Mesendoderm (in vitro differentiated cells): ENCODE measurements around the gene TRIM4.
"Not testable (repeated sequence)": the region's sequence is repeated elsewhere in the genome, so short reads cannot be mapped to it uniquely, and the experiment has no call there.

Experiments used
- DNase-seq: peaks from one replicate; pipeline ENCODE4 v3.0.0; 2013
- H2AK5ac ChIP-seq: 2 replicates; pipeline ENCODE4 v1.6.1; 2013; ENCODE audit warnings: low read length, inconsistent platforms
- H2BK120ac ChIP-seq: 2 replicates; pipeline ENCODE4 v1.6.1; 2013; ENCODE audit warnings: low read depth, mild to moderate bottlenecking, low read length, moderate library complexity, mixed read lengths
- H2BK15ac ChIP-seq: replicated peaks from 2 replicates; pipeline ENCODE4 v1.6.1; 2013; ENCODE audit warnings: low read depth, mild to moderate bottlenecking, moderate library complexity
- H2BK5ac ChIP-seq: 2 replicates; pipeline ENCODE4 v1.6.1; 2013; ENCODE audit warnings: low read length, inconsistent platforms
- H3K18ac ChIP-seq: 2 replicates; pipeline ENCODE4 v1.6.1; 2013; ENCODE audit warnings: mild to moderate bottlenecking, low read length, mixed read lengths
- H3K23ac ChIP-seq: one replicate; pipeline ENCODE4 v1.6.1; 2013; ENCODE audit warnings: low read length
- H3K27ac ChIP-seq: 2 replicates; pipeline ENCODE4 v1.5.1; 2013; ENCODE audit warnings: low read depth, mild to moderate bottlenecking, inconsistent platforms, low read length, moderate library complexity
- H3K27me3 ChIP-seq: 2 replicates; pipeline ENCODE4 v1.6.1; 2013; ENCODE audit warnings: low read length, control low read depth, mild to moderate bottlenecking, inconsistent platforms; ENCODE audit not compliant: insufficient read depth, poor library complexity
- H3K36me3 ChIP-seq: 2 replicates; pipeline ENCODE4 v1.6.1; 2013; ENCODE audit warnings: low read length, inconsistent platforms; ENCODE audit not compliant: control insufficient read depth, insufficient read depth
- H3K4ac ChIP-seq: one replicate; pipeline ENCODE4 v1.6.1; 2013; ENCODE audit warnings: low read depth, mild to moderate bottlenecking, low read length, moderate library complexity
- H3K4me1 ChIP-seq: 2 replicates; pipeline ENCODE4 v1.6.1; 2013; ENCODE audit warnings: low read depth, low read length, inconsistent platforms; ENCODE audit not compliant: control insufficient read depth
- H3K4me2 ChIP-seq: 2 replicates; pipeline ENCODE4 v1.6.1; 2013; ENCODE audit warnings: low read length
- H3K4me3 ChIP-seq: 2 replicates; pipeline ENCODE4 v1.5.1; 2013; ENCODE audit warnings: mild to moderate bottlenecking, low read length
- H3K56ac ChIP-seq: one replicate; pipeline ENCODE4 v1.6.1; 2013; ENCODE audit warnings: low read length
- H3K79me1 ChIP-seq: 2 replicates; pipeline ENCODE4 v1.6.1; 2013; ENCODE audit warnings: low read length, inconsistent platforms
- H3K79me2 ChIP-seq: 2 replicates; pipeline ENCODE4 v1.6.1; 2013; ENCODE audit warnings: mild to moderate bottlenecking, low read length; ENCODE audit not compliant: control insufficient read depth, insufficient read depth
- H3K9ac ChIP-seq: 2 replicates; pipeline ENCODE4 v1.6.1; 2013; ENCODE audit warnings: low read length, inconsistent platforms
- H4K5ac ChIP-seq: one replicate; pipeline ENCODE4 v1.6.1; 2013; ENCODE audit warnings: low read length
- H4K8ac ChIP-seq: one replicate; pipeline ENCODE4 v1.6.1; 2013; ENCODE audit warnings: low read depth, mild to moderate bottlenecking, control low read depth, low read length, moderate library complexity
- WGBS: extraction: QIAGEN DNeasy Blood & Tissue Kit; methylation state at CpG from one replicate; pipeline ENCODE4 v1.1.7; 2013; ENCODE audit warnings: low lambda C conversion rate, missing lambda C conversion rate; ENCODE audit not compliant: insufficient coverage; ENCODE audit errors: extremely low coverage; 5-methylcytosine and 5-hydroxymethylcytosine counted together

Gene TRIM4

DNA sequence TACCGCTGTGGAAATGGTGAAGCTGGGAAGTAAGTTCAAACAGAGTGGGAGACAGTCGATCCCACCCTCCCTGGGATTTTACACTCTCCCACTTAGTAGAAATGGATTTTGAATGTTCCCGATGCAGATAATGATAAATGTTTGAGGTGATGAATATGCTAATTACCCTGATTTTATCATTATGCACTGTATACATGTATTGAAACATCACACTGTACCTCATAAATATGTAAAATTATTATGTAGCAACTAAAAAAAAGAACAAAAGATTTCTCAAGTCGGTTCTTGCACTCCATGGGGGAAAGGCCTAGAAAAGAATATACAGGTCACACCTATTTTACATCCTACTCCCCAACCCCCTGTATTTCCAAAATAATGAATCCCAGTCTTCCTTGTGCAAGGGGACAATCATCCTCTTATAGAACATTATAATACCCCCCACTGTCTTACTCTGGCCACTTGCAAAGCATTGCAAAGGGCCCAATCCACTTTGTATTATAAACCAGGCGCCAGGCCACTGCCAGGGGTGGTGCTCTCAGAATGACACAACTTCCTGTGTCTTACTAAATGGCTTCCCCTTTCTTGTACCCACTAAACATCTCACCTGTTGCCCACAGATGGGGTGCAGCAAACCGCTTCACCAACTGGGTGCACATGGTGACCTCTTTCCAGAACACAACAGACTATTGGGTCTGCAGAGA, 21.9 kb downstream of the TRIM4 start:
- WGBS, result no CpG with 5 or more reads among the region's 6 CpGs
- H3K27ac ChIP-seq, result no peak overlapping the region
- H3K27me3 ChIP-seq, result no peaks in the 10 kb centered on the region
- H3K36me3 ChIP-seq, result no peaks in the 10 kb centered on the region
- H3K4me3 ChIP-seq, result no peak overlapping the region
- no peaks in the 10 kb centered on the region for H3K79me2 ChIP-seq
- H4K8ac ChIP-seq, result no peak overlapping the region
- H3K9ac ChIP-seq, result no peak overlapping the region
- H3K23ac ChIP-seq, result no peak overlapping the region
- H3K18ac ChIP-seq, result no peak overlapping the region
- no peaks in the 10 kb centered on the region for H3K4me1 ChIP-seq
- H2BK5ac ChIP-seq, result no peak overlapping the region
- no peak overlapping the region for H2BK120ac ChIP-seq
- H3K4me2 ChIP-seq, result no peak overlapping the region
- H3K4ac ChIP-seq, result no peak overlapping the region
- H4K5ac ChIP-seq, result no peak overlapping the region
- no peak overlapping the region for H2AK5ac ChIP-seq
- H2BK15ac ChIP-seq, result no peak overlapping the region
- H3K56ac ChIP-seq, result no peak overlapping the region
- no peaks in the 10 kb centered on the region for H3K79me1 ChIP-seq
- DNase-seq, result no peak

- H2AK5ac ChIP-seq, result no peak overlapping the region
- H3K27me3 ChIP-seq, result no peaks in the 10 kb centered on the region
- H3K4me3 ChIP-seq, result no peak overlapping the region
- no peak for DNase-seq
- H2BK15ac ChIP-seq, result no peak overlapping the region
- H3K23ac ChIP-seq, result no peak overlapping the region
- H3K4me2 ChIP-seq, result no peak overlapping the region
- no peak overlapping the region for H2BK5ac ChIP-seq
- H3K56ac ChIP-seq, result no peak overlapping the region
- H3K79me2 ChIP-seq, result no peaks in the 10 kb centered on the region
- H4K5ac ChIP-seq, result no peak overlapping the region
- H3K18ac ChIP-seq, result no peak overlapping the region
- no peaks in the 10 kb centered on the region for H3K4me1 ChIP-seq
- H3K27ac ChIP-seq, result no peak overlapping the region
- H3K9ac ChIP-seq, result no peak overlapping the region
- H4K8ac ChIP-seq, result no peak overlapping the region
- no peak overlapping the region for H3K4ac ChIP-seq
- H3K36me3 ChIP-seq, result no peaks in the 10 kb centered on the region
- no peak overlapping the region for H2BK120ac ChIP-seq
- no peaks in the 10 kb centered on the region for H3K79me1 ChIP-seq
Observed at GRCh38 chr7:99894738-99895137, 24.6 kb downstream of the TRIM4 start.

- H4K5ac ChIP-seq, result no peak overlapping the region
- no peak overlapping the region for H3K4me2 ChIP-seq
- DNase-seq, result no peak
- no peak overlapping the region for H2BK120ac ChIP-seq
- no peak overlapping the region for H2BK5ac ChIP-seq
- no peaks in the 10 kb centered on the region for H3K4me1 ChIP-seq
- H3K79me1 ChIP-seq, result no peaks in the 10 kb centered on the region
- no peak overlapping the region for H3K18ac ChIP-seq
- no peak overlapping the region for H3K4me3 ChIP-seq
- H3K27me3 ChIP-seq, result no peaks in the 10 kb centered on the region
- no peak overlapping the region for H3K9ac ChIP-seq
- no peak overlapping the region for H3K56ac ChIP-seq
- no peak overlapping the region for H3K27ac ChIP-seq
- H3K4ac ChIP-seq, result no peak overlapping the region
- H3K23ac ChIP-seq, result no peak overlapping the region
- H3K36me3 ChIP-seq, result no peaks in the 10 kb centered on the region
- no CpG with 5 or more reads among the region's 5 CpGs for WGBS
- no peak overlapping the region for H4K8ac ChIP-seq
- no peak overlapping the region for H2BK15ac ChIP-seq
- H3K79me2 ChIP-seq, result no peaks in the 10 kb centered on the region
- no peak overlapping the region for H2AK5ac ChIP-seq
Observed at GRCh38 chr7:99893280-99893679, 26.1 kb downstream of the TRIM4 start.

- not testable (repeated sequence) for H4K8ac ChIP-seq, H3K4me3 ChIP-seq, H3K4ac ChIP-seq, H3K36me3 ChIP-seq, H3K27ac ChIP-seq, H3K56ac ChIP-seq, H3K79me1 ChIP-seq, H3K18ac ChIP-seq, H2BK5ac ChIP-seq, H3K4me1 ChIP-seq, H3K23ac ChIP-seq, H2BK120ac ChIP-seq, H3K4me2 ChIP-seq, H3K9ac ChIP-seq, DNase-seq, H2AK5ac ChIP-seq, H3K27me3 ChIP-seq, H4K5ac ChIP-seq, H2BK15ac ChIP-seq, H3K79me2 ChIP-seq
- no CpG with 5 or more reads among the region's 2 CpGs for whole genome bisulfite sequencing
Observed at GRCh38 chr7:99890348-99890747, 29.0 kb downstream of the TRIM4 start.

GRCh38 chr7:99888366-99888765, 31.0 kb downstream of the TRIM4 start:
- not testable (repeated sequence) for H2BK15ac ChIP-seq, H3K18ac ChIP-seq, H3K27ac ChIP-seq, H3K9ac ChIP-seq, DNase-seq, H3K56ac ChIP-seq, H3K4me1 ChIP-seq, H4K8ac ChIP-seq, H3K23ac ChIP-seq, H3K4ac ChIP-seq, H3K4me3 ChIP-seq, H3K79me1 ChIP-seq, H3K4me2 ChIP-seq, H3K79me2 ChIP-seq, H3K36me3 ChIP-seq, H3K27me3 ChIP-seq, H2AK5ac ChIP-seq, H4K5ac ChIP-seq, H2BK5ac ChIP-seq, H2BK120ac ChIP-seq
- no CpG with 5 or more reads among the region's 29 CpGs for WGBS

DNA sequence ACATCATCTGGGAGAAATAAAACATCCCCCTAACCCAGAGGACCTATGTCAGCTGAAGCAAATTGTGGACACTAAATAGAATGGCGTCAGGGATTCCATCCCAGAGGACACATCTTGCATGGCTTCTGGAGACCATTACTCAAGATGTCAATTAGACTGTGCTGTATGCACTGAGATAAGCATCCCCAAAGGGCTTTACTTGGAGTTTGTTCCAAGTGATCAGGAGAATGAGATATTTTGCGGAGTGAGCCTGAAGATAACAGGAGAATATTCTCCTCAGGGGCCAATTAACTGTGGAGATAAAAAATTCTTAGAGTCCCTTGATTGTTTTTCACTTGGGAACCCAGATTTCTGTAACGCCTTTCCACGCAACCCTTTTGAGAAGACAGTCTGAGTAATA, 38.0 kb downstream of the TRIM4 start:
- no peak overlapping the region for H4K8ac ChIP-seq
- no peaks in the 10 kb centered on the region for H3K79me1 ChIP-seq
- no peaks in the 10 kb centered on the region for H3K36me3 ChIP-seq
- H3K79me2 ChIP-seq, result no peaks in the 10 kb centered on the region
- WGBS, result no CpG with 5 or more reads among the region's 4 CpGs
- no peak overlapping the region for H3K18ac ChIP-seq
- no peaks in the 10 kb centered on the region for H3K4me1 ChIP-seq
- no peak overlapping the region for H3K23ac ChIP-seq
- H3K56ac ChIP-seq, result no peak overlapping the region
- no peak overlapping the region for H2BK5ac ChIP-seq
- no peaks in the 10 kb centered on the region for H3K27me3 ChIP-seq
- no peak overlapping the region for H2AK5ac ChIP-seq
- H4K5ac ChIP-seq, result no peak overlapping the region
- no peak for DNase-seq
- H3K4me3 ChIP-seq, result no peak overlapping the region
- H3K4me2 ChIP-seq, result no peak overlapping the region
- H3K9ac ChIP-seq, result no peak overlapping the region
- H2BK120ac ChIP-seq, result no peak overlapping the region
- no peak overlapping the region for H3K27ac ChIP-seq
- no peak overlapping the region for H3K4ac ChIP-seq
- H2BK15ac ChIP-seq, result no peak overlapping the region
